Natural killer cell (primary cell): ENCODE data around the gene STOX2. TPM values are rescaled to one million over a fixed set of nuclear protein-coding genes. Genes with fewer than 3 reads are reported as not detected.
"Not testable (repeated sequence)": the region's sequence is repeated elsewhere in the genome, so short reads cannot be mapped to it uniquely, and the experiment has no call there.

ENCODE experiments used
- ATAC-seq, 3 donors: fragments of 150-1000 bp in 2 of 3; fragments of 200-7000 bp in 1 of 3; cut with Tn5 transposase; 1 replicate in 1 of 3; 2 replicates in 2 of 3; pipeline ENCODE4 v1.10.0; 2021; ENCODE audit warnings: mild to moderate bottlenecking in 2 of 3, moderate library complexity in 2 of 3
- DNase-seq, 2 donors: peaks; one replicate each; pipeline versions ENCODE4 v3.0.0 to v3.0.0-alpha.2; 2013 to 2021; ENCODE audit warnings: mixed read lengths in 1 of 2
- H3K27ac ChIP-seq: one replicate; pipeline ENCODE4 v1.5.1; 2013; ENCODE audit warnings: mild to moderate bottlenecking, low read length
- H3K27me3 ChIP-seq: one replicate; pipeline ENCODE4 v1.6.1; 2013; ENCODE audit warnings: low read length; ENCODE audit not compliant: control insufficient read depth, insufficient read depth
- H3K36me3 ChIP-seq: one replicate; pipeline ENCODE4 v1.6.1; 2013; ENCODE audit warnings: low read length; ENCODE audit not compliant: control insufficient read depth, insufficient read depth
- H3K4me1 ChIP-seq: one replicate; pipeline ENCODE4 v1.6.1; 2013; ENCODE audit warnings: low read length; ENCODE audit not compliant: control insufficient read depth, insufficient read depth
- H3K4me3 ChIP-seq: one replicate; pipeline ENCODE4 v1.5.1; 2013; ENCODE audit warnings: low read length
- H3K9me3 ChIP-seq: one replicate; pipeline ENCODE4 v1.6.1; 2013; ENCODE audit warnings: low read length; ENCODE audit not compliant: control insufficient read depth, insufficient read depth
- H3K27ac Mint-ChIP-seq, 2 donors: one replicate each; pipeline ENCODE4 v1.8.0; 2022; ENCODE audit warnings: mild to moderate bottlenecking in 2 of 2, mixed read lengths in 2 of 2, moderate library complexity in 1 of 2
- H3K27me3 Mint-ChIP-seq, 2 donors: one replicate each; pipeline ENCODE4 v1.8.0; 2022; ENCODE audit warnings: low read depth in 2 of 2, mixed read lengths in 2 of 2
- H3K36me3 Mint-ChIP-seq: one replicate; pipeline ENCODE4 v1.8.0; 2022; ENCODE audit warnings: mixed read lengths
- H3K4me1 Mint-ChIP-seq, 2 donors: one replicate each; pipeline ENCODE4 v1.8.0; 2022; ENCODE audit warnings: mixed read lengths in 2 of 2
- H3K4me3 Mint-ChIP-seq: one replicate; pipeline ENCODE4 v1.8.0; 2022; ENCODE audit warnings: mild to moderate bottlenecking, moderate library complexity, mixed read lengths
- H3K9me3 Mint-ChIP-seq, 2 donors: one replicate each; pipeline ENCODE4 v1.8.0; 2022; ENCODE audit warnings: mixed read lengths in 2 of 2
- WGBS: methylation state at CpG from one replicate; pipeline ENCODE4 v1.1.7; 2013; ENCODE audit warnings: missing lambda C conversion rate; ENCODE audit not compliant: insufficient coverage; 5-methylcytosine and 5-hydroxymethylcytosine counted together
- intact Hi-C: fragments of 100-400 bp; cut with micrococcal nuclease; formaldehyde crosslinking; loops from one replicate; pipeline ENCODE4 v1.14.2; 2022
- total RNA-seq, 4 donors: library from RNA; stranded (reverse); fragments of 120-200 nt in 1 of 4; gene quantifications; one replicate each; pipeline versions ENCODE4 v1.2.3 to v1.2.4, GENCODE V29; 2013 to 2022
- TF ChIP-seq, protein P1 (sequence below): fragments of 200-600 bp; IDR thresholded peaks from one replicate; pipeline ENCODE4 v1.8.0; 2022; ENCODE audit warnings: antibody characterized with exemption

STOX2 gene
- total RNA-seq, 3 donors from 2014 or later (not counting 1 experiment from before 2014, with no cell fraction given) = 0.23 TPM; not detected in 2

DNA sequence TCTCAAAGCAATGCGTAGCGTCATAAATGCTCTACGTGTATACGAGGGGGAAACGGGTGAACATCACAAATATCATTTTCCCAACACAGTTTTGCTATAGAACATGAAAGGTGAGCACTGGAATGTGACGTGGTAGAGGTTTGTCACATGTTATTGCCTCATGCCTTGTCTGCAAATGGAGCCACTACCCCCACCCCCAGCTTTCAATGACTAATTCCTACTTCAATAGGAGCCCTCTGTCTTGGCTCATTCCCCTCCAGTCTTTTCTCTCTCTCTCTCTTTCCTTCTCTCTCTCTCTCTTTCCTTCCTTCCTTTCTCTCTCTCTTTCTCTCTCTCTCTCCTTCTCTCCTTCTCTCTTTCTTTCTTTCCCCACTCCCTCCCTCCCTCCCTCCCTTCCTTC, 127.0 kb downstream of the STOX2 start:
- WGBS = 100% methylated on average over 2 of the region's 6 CpGs
- no peak for ATAC-seq
- peaks cover 3% of the 10 kb centered on the region for H3K27me3 ChIP-seq
- H3K27ac ChIP-seq = no peak overlapping the region
- peaks cover 4 to 22% of the 10 kb centered on the region in 2 donors for H3K27me3 Mint-ChIP-seq
- H3K4me1 ChIP-seq = peaks cover 11% of the 10 kb centered on the region
- no peak for DNase-seq
- no peaks in the 10 kb centered on the region for H3K9me3 ChIP-seq
- no peak overlapping the region for H3K4me3 ChIP-seq
- peaks cover 18% of the 10 kb centered on the region in 2 donors for H3K4me1 Mint-ChIP-seq
- no peaks in the 10 kb centered on the region for H3K36me3 ChIP-seq
- TF ChIP-seq, protein P1, sequence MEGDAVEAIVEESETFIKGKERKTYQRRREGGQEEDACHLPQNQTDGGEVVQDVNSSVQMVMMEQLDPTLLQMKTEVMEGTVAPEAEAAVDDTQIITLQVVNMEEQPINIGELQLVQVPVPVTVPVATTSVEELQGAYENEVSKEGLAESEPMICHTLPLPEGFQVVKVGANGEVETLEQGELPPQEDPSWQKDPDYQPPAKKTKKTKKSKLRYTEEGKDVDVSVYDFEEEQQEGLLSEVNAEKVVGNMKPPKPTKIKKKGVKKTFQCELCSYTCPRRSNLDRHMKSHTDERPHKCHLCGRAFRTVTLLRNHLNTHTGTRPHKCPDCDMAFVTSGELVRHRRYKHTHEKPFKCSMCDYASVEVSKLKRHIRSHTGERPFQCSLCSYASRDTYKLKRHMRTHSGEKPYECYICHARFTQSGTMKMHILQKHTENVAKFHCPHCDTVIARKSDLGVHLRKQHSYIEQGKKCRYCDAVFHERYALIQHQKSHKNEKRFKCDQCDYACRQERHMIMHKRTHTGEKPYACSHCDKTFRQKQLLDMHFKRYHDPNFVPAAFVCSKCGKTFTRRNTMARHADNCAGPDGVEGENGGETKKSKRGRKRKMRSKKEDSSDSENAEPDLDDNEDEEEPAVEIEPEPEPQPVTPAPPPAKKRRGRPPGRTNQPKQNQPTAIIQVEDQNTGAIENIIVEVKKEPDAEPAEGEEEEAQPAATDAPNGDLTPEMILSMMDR = no peak
- no peak overlapping the region for H3K4me3 Mint-ChIP-seq
- intact Hi-C loops = no loop called here
- no peaks in the 10 kb centered on the region for H3K9me3 Mint-ChIP-seq
- H3K36me3 Mint-ChIP-seq = no peaks in the 10 kb centered on the region
- H3K27ac Mint-ChIP-seq = no peak overlapping the region

- H3K27me3 Mint-ChIP-seq = peaks cover 11 to 69% of the 10 kb centered on the region in 2 donors
Measured at GRCh38 chr4:184039963-184040383, 134.9 kb downstream of the STOX2 start.

DNA sequence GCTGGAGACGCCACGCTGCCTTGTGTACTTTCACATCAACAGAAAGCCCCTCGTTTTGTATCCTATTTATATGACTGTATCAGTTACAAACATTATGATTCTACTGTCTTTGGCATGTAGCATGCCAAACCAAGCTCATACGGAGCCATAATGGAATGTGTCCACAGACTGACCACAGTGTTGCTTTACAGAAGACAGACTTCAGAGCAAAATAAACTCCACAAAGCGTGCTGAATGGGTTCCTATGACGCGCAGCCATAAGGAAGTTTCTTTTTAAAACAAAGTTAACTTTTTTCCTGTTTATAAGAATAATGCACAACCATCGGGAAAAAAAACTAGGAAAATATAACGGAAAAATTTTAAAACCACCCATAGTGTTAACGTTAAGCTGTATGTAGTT, 136.0 kb downstream of the STOX2 start:
- intact Hi-C loops = no loop called here
- Mint-ChIP-seq H3K27ac (no peak overlapping the region), H3K36me3 (no peaks in the 10 kb centered on the region), H3K27me3 (peaks cover 12 to 76% of the 10 kb centered on the region in 2 donors), H3K4me1 (peaks cover 0 to 11% of the 10 kb centered on the region in 2 donors), H3K9me3 (peaks cover under 1% of the 10 kb centered on the region in 2 donors), H3K4me3 (no peak overlapping the region)
- no peak overlapping the region for H3K4me3 ChIP-seq
- H3K27me3 ChIP-seq = no peaks in the 10 kb centered on the region
- ATAC-seq = no peak
- no peak overlapping the region for H3K27ac ChIP-seq
- WGBS = 90% methylated on average over 7 of the region's 10 CpGs
- H3K9me3 ChIP-seq = no peaks in the 10 kb centered on the region
- no peak for DNase-seq
- TF ChIP-seq, protein P1 = no peak
- H3K4me1 ChIP-seq = no peaks in the 10 kb centered on the region
- H3K36me3 ChIP-seq = no peaks in the 10 kb centered on the region

More at GRCh38 chr4:184039963-184040383, 134.9 kb downstream of the STOX2 start:
- Histone ChIP-seq H3K27me3 (no peaks in the 10 kb centered on the region), H3K27ac (no peak overlapping the region), H3K36me3 (no peaks in the 10 kb centered on the region), H3K9me3 (no peaks in the 10 kb centered on the region), H3K4me1 (no peaks in the 10 kb centered on the region), H3K4me3 (no peak overlapping the region)
- TF ChIP-seq, protein P1 = no peak
- no peaks in the 10 kb centered on the region for H3K36me3 Mint-ChIP-seq
- intact Hi-C loops = no loop called here
- no peak for ATAC-seq
- H3K9me3 Mint-ChIP-seq = no peaks in the 10 kb centered on the region
- H3K27ac Mint-ChIP-seq = no peak overlapping the region
- no peak for DNase-seq
- 24% methylated on average over 22 of the region's 22 CpGs for WGBS
- no peak overlapping the region for H3K4me3 Mint-ChIP-seq
- peaks cover 0 to 11% of the 10 kb centered on the region in 2 donors for H3K4me1 Mint-ChIP-seq

- Mint-ChIP-seq H3K4me3 (no peak overlapping the region), H3K27ac (no peak overlapping the region), H3K9me3 (peaks cover 3 to 10% of the 10 kb centered on the region in 2 donors), H3K36me3 (peaks cover 18% of the 10 kb centered on the region), H3K27me3 (peaks cover 4 to 61% of the 10 kb centered on the region in 2 donors), H3K4me1 (no peaks in the 10 kb centered on the region)
- intact Hi-C loops = no loop called here
- no peaks in the 10 kb centered on the region for H3K27me3 ChIP-seq
- ATAC-seq (no peak), DNase-seq (no peak)
- no peaks in the 10 kb centered on the region for H3K9me3 ChIP-seq
- no peak overlapping the region for H3K27ac ChIP-seq
- no peaks in the 10 kb centered on the region for H3K4me1 ChIP-seq
- TF ChIP-seq, protein P1 = no peak
- no peak overlapping the region for H3K4me3 ChIP-seq
- H3K36me3 ChIP-seq = no peaks in the 10 kb centered on the region
- WGBS = no CpG with 5 or more reads among the region's 1 CpG
Measured at GRCh38 chr4:184046148-184046547, 141.0 kb downstream of the STOX2 start.

GRCh38 chr4:184051262-184051661, 146.2 kb downstream of the STOX2 start:
- Mint-ChIP-seq H3K36me3 (peaks cover 18% of the 10 kb centered on the region), H3K27me3 (peaks cover 1 to 20% of the 10 kb centered on the region in 2 donors)
- WGBS = 97% methylated on average over 4 of the region's 4 CpGs
- H3K4me3 Mint-ChIP-seq, H3K4me3 ChIP-seq, DNase-seq, H3K27ac Mint-ChIP-seq, H3K36me3 ChIP-seq, H3K9me3 ChIP-seq, H3K4me1 ChIP-seq, H3K9me3 Mint-ChIP-seq, H3K27me3 ChIP-seq, ATAC-seq, intact Hi-C loops, H3K4me1 Mint-ChIP-seq, H3K27ac ChIP-seq: not testable (repeated sequence)
